NCI-H2107 treated with DMSO at 0.1 percent for 48 hours (cell line): ENCODE data around the gene DCAF12.
"Not testable (repeated sequence)": the region's sequence is repeated elsewhere in the genome, so short reads cannot be mapped to it uniquely, and the experiment has no call there.

Experiments
- DNase-seq: peaks from one replicate; lab custom pipeline; 2025; ENCODE audit not compliant: unreplicated experiment; lab: John Stamatoyannopoulos, UW

Gene DCAF12

GRCh38 chr9:34070606-34071324 is 55.7 kb downstream of the DCAF12 start:
- no peak for DNase-seq

DNA sequence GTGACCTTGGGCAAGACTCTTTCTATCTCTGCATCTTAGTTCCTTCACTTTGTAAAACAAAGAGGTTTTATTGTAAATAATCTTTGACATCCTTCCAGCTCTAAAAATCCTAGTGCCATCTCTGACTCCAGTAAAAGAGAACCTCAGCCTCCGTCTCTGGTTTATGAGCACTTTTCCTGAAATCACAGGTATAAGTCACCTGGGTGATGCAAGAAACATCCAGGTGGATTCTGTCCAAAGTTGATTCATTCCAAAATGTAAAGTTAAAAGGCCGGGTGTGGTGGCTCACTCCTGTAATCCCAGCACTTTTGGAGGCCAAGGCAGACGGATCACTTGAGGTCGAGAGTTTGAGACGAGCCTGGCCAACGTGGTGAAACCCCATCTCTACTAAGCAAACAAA is 56.7 kb downstream of the DCAF12 start:
- DNase-seq = no peak

GRCh38 chr9:34065541-34065940 is 61.0 kb downstream of the DCAF12 start:
- no peak for DNase-seq

DNA sequence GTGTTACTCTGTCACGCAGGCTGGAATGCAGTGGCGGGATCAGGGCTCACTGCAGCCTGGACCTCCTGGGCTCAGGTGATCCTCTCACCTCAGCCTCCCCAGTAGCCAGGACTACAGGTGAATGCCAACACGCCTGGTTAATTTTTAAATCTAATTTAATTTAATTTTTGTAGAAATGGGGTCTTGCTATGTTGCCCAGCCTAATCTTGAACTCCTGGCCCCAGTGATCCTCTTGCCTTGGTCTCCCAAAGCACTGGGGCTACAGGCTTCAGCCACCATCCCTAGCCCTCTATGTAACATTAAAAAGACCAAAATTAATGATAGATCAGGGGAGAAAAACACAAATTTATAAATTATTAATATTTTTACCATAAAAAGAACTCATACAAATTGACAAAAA is 66.5 kb downstream of the DCAF12 start:
- DNase-seq = no peak

GRCh38 chr9:34059281-34059680 is 67.2 kb downstream of the DCAF12 start:
- DNase-seq = no peak

DNA sequence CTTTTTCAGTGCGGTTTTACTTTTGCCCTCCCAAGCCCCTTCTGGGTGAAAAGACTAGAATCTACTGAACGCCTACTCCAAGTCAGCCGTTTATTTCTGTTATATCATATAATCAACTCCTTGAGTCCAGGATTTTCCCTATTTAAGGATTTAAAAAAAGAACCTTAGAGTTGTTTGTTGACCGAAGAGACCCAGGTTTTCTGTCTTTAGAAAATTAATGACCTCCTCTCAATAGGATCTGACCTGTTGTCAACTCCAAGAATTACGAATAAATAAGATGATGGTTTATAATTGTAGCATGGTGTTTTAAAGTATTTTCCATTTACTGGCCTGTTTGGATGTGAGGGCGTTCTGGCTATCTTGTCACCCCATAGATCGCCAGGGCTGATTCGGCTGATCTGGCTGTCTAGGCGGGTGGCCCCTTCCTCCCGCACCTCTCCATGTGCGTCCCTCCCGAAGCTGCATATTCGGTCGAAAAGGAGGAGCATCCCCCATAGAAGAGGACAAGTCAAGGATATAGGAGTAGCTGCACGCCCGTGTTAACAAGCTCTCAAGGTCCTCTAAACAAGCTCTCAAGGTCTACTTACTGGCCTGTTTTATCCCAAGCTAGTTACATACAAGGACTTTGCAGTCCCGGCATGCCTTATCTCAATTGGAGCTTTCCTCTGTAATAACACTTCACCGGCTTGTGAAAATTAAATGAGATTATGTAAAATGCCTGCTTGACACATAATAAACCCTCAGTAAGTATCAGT is 76.7 kb downstream of the DCAF12 start:
- DNase-seq = no peak

GRCh38 chr9:34048727-34049629 is 77.5 kb downstream of the DCAF12 start, which contains the start of gene UBAP2:
Gene UBAP2 (minus strand): TSS chr9:34048887. CDS start chr9:34017148, 31,739 bp downstream.
- peak; percentile 94 for DNase-seq

- DNase-seq = no peak
These were observed 78.4 kb downstream of the DCAF12 start for GRCh38 chr9:34047864-34048726.

- no peak for DNase-seq
These were observed 79.6 kb downstream of the DCAF12 start for GRCh38 chr9:34046784-34047379.

- no peak for DNase-seq
These were observed 80.6 kb downstream of the DCAF12 start for GRCh38 chr9:34045903-34046302.

DNA sequence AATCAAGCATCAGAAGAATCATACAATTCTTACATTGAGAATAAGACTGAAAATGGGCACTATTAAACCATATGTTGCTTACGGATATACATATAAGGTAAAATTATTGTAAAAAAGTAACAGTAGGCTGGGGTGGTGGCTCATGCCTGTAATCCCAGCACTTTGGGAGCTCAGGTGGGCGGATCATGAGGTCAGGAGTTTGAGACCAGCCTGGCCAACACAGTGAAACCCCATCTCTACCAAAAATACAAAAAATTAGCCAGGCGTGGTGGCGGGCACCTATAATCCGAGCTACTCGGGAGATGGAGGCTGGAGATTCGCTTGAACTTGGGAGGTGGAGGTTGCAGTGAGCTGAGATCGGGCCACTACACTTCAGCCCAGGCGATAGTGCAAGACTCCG is 84.4 kb downstream of the DCAF12 start:
- not testable (repeated sequence) for DNase-seq

GRCh38 chr9:34038851-34039250 is 87.6 kb downstream of the DCAF12 start:
- DNase-seq = not testable (repeated sequence)

- DNase-seq = no peak
These were observed 88.9 kb downstream of the DCAF12 start for GRCh38 chr9:34037626-34038025.

GRCh38 chr9:34036625-34037024 is 89.9 kb downstream of the DCAF12 start:
- no peak for DNase-seq
